H9 (cell line): ENCODE results near the gene CAPN2. TPM values are rescaled to one million over a fixed set of nuclear protein-coding genes. Genes with fewer than 3 reads are reported as not detected.

ENCODE experiments used
- DNase-seq: peaks from one replicate; pipeline ENCODE4 v3.0.0-alpha.2; 2017
- H2AFZ ChIP-seq: one replicate; pipeline ENCODE4 v1.6.1; 2013; ENCODE audit warnings: mild to moderate bottlenecking, low read length, control low read depth, moderate library complexity
- H2AK5ac ChIP-seq: 2 replicates; pipeline ENCODE4 v1.6.1; 2013; ENCODE audit warnings: low read length, control low read depth, mixed read lengths; ENCODE audit not compliant: insufficient read length
- H2BK120ac ChIP-seq: one replicate; pipeline ENCODE4 v1.6.1; 2013; ENCODE audit warnings: low read depth, mild to moderate bottlenecking, low read length, control low read depth, inconsistent platforms; ENCODE audit not compliant: poor library complexity, severe bottlenecking
- H2BK12ac ChIP-seq: 2 replicates; pipeline ENCODE4 v1.6.1; 2013; ENCODE audit warnings: low read length, control low read depth, mixed read lengths, low read depth; ENCODE audit not compliant: insufficient read length
- H2BK15ac ChIP-seq: 2 replicates; pipeline ENCODE4 v1.6.1; 2013; ENCODE audit warnings: low read depth, low read length, control low read depth
- H2BK20ac ChIP-seq: one replicate; pipeline ENCODE4 v1.6.1; 2013; ENCODE audit warnings: low read depth, mild to moderate bottlenecking, low read length, control low read depth, inconsistent platforms; ENCODE audit not compliant: poor library complexity, severe bottlenecking
- H2BK5ac ChIP-seq: 2 replicates; pipeline ENCODE4 v1.6.1; 2013; ENCODE audit warnings: low read length, control low read depth, mixed read lengths; ENCODE audit not compliant: insufficient read length
- H3K14ac ChIP-seq: 2 replicates; pipeline ENCODE4 v1.6.1; 2013; ENCODE audit warnings: low read length, control low read depth; ENCODE audit not compliant: insufficient read depth
- H3K18ac ChIP-seq: 2 replicates; pipeline ENCODE4 v1.6.1; 2013; ENCODE audit warnings: low read depth, mild to moderate bottlenecking, mixed read lengths, low read length, control low read depth; ENCODE audit not compliant: insufficient read length
- H3K23ac ChIP-seq: 2 replicates; pipeline ENCODE4 v1.6.1; 2013; ENCODE audit warnings: low read length, control low read depth, mixed read lengths, low read depth; ENCODE audit not compliant: insufficient read length
- H3K23me2 ChIP-seq: 2 replicates; pipeline ENCODE4 v1.6.1; 2013; ENCODE audit warnings: low read depth, mild to moderate bottlenecking, mixed read lengths, low read length, control low read depth; ENCODE audit not compliant: insufficient read length, poor library complexity, severe bottlenecking
- H3K27ac ChIP-seq: 2 replicates; pipeline ENCODE4 v1.5.1; 2013; ENCODE audit warnings: low read length, control low read depth, mixed read lengths, low read depth; ENCODE audit not compliant: insufficient read length
- H3K27me3 ChIP-seq: 2 replicates; pipeline ENCODE4 v1.6.1; 2013; ENCODE audit warnings: low read length, control low read depth, inconsistent platforms; ENCODE audit not compliant: insufficient read depth
- H3K4ac ChIP-seq: 2 replicates; pipeline ENCODE4 v1.6.1; 2013; ENCODE audit warnings: low read depth, mild to moderate bottlenecking, control low read depth, inconsistent platforms, low read length, moderate library complexity
- H3K4me1 ChIP-seq: 2 replicates; pipeline ENCODE4 v1.6.1; 2013; ENCODE audit warnings: low read length, control low read depth, inconsistent platforms; ENCODE audit not compliant: insufficient read depth
- H3K4me2 ChIP-seq: 2 replicates; pipeline ENCODE4 v1.6.1; 2013; ENCODE audit warnings: low read length, control low read depth, mixed read lengths; ENCODE audit not compliant: insufficient read length, insufficient read depth
- H3K56ac ChIP-seq: 2 replicates; pipeline ENCODE4 v1.6.1; 2013; ENCODE audit warnings: low read depth, mild to moderate bottlenecking, mixed read lengths, low read length, control low read depth; ENCODE audit not compliant: insufficient read length
- H3K79me1 ChIP-seq: 2 replicates; pipeline ENCODE4 v1.6.1; 2013; ENCODE audit warnings: low read depth, mild to moderate bottlenecking, moderate library complexity, low read length, control low read depth, inconsistent platforms; ENCODE audit not compliant: insufficient read depth, poor library complexity, severe bottlenecking
- H3K79me2 ChIP-seq: 2 replicates; pipeline ENCODE4 v1.6.1; 2013; ENCODE audit warnings: low read length, control low read depth, inconsistent platforms; ENCODE audit not compliant: insufficient read depth
- H3K9ac ChIP-seq: 2 replicates; pipeline ENCODE4 v1.6.1; 2013; ENCODE audit warnings: low read length, control low read depth, mixed read lengths; ENCODE audit not compliant: insufficient read length; ENCODE audit errors: extremely low read depth
- H3K9me3 ChIP-seq: one replicate; pipeline ENCODE4 v1.6.1; 2013; ENCODE audit warnings: low read depth, low read length, inconsistent platforms; ENCODE audit not compliant: control insufficient read depth
- H3T11ph ChIP-seq: one replicate; pipeline ENCODE4 v1.6.1; 2013; ENCODE audit warnings: mild to moderate bottlenecking, low read length, control low read depth, inconsistent platforms
- H4K20me1 ChIP-seq: one replicate; pipeline ENCODE4 v1.6.1; 2013; ENCODE audit not compliant: control insufficient read depth, insufficient read length, insufficient read depth
- H4K5ac ChIP-seq: 2 replicates; pipeline ENCODE4 v1.6.1; 2013; ENCODE audit warnings: low read depth, mild to moderate bottlenecking, mixed read lengths, low read length, control low read depth; ENCODE audit not compliant: insufficient read length
- H4K8ac ChIP-seq: replicated peaks from 2 replicates; pipeline ENCODE4 v1.6.1; 2013; ENCODE audit warnings: low read length, control low read depth, mixed read lengths, low read depth; ENCODE audit not compliant: insufficient read length
- H4K91ac ChIP-seq: 2 replicates; pipeline ENCODE4 v1.6.1; 2013; ENCODE audit warnings: low read depth, mild to moderate bottlenecking, moderate library complexity, mixed read lengths, low read length, control low read depth; ENCODE audit not compliant: insufficient read length
- H3K27ac Mint-ChIP-seq, 3 experiments: 2 replicates in 2 of 3; 3 replicates in 1 of 3; pipeline ENCODE4 v1.8.0; 2020 to 2021; ENCODE audit warnings: mixed read lengths in 3 of 3, mild to moderate bottlenecking in 1 of 3, moderate library complexity in 1 of 3
- H3K27me3 Mint-ChIP-seq: 2 replicates; pipeline ENCODE4 v1.8.0; 2021; ENCODE audit warnings: low read depth, mild to moderate bottlenecking, moderate library complexity, mixed read lengths
- H3K36me3 Mint-ChIP-seq, 3 experiments: 2 replicates in 2 of 3; 3 replicates in 1 of 3; pipeline ENCODE4 v1.8.0; 2020 to 2021; ENCODE audit warnings: low read depth in 3 of 3, mixed read lengths in 3 of 3; ENCODE audit not compliant: insufficient read depth in 1 of 3
- H3K4me1 Mint-ChIP-seq, 2 experiments: 2 replicates each; pipeline ENCODE4 v1.8.0; 2020; ENCODE audit warnings: mixed read lengths in 2 of 2
- H3K4me3 Mint-ChIP-seq, 2 experiments: 2 replicates in 1 of 2; 3 replicates in 1 of 2; pipeline ENCODE4 v1.8.0; 2020 to 2021; ENCODE audit warnings: mild to moderate bottlenecking in 2 of 2, mixed read lengths in 2 of 2, moderate library complexity in 1 of 2
- H3K9me3 Mint-ChIP-seq, 2 experiments: 2 replicates in 1 of 2; 3 replicates in 1 of 2; pipeline ENCODE4 v1.8.0; 2020; ENCODE audit warnings: mild to moderate bottlenecking in 2 of 2, mixed read lengths in 2 of 2, moderate library complexity in 1 of 2
- WGBS: extraction: QIAGEN DNeasy Blood & Tissue Kit; methylation state at CpG from one replicate; pipeline ENCODE4 v1.1.7; 2013; ENCODE audit warnings: missing lambda C conversion rate, low lambda C conversion rate, mixed read lengths; ENCODE audit not compliant: insufficient read length; ENCODE audit errors: extremely low coverage; 5-methylcytosine and 5-hydroxymethylcytosine counted together
- total RNA-seq: library from RNA; stranded (reverse); gene quantifications from 2 replicates; pipeline ENCODE4 v1.2.1, GENCODE V29; 2021
- TF ChIP-seq, protein P1 (sequence below): fragments of 200-600 bp; sonication (generic); conservative IDR thresholded peaks from 3 replicates; pipeline ENCODE4 v1.8.0; 2021; ENCODE audit warnings: antibody characterized with exemption, mild to moderate bottlenecking

Gene CAPN2
- total RNA-seq, 1 experiment from 2014 or later = 32.2 TPM

DNA sequence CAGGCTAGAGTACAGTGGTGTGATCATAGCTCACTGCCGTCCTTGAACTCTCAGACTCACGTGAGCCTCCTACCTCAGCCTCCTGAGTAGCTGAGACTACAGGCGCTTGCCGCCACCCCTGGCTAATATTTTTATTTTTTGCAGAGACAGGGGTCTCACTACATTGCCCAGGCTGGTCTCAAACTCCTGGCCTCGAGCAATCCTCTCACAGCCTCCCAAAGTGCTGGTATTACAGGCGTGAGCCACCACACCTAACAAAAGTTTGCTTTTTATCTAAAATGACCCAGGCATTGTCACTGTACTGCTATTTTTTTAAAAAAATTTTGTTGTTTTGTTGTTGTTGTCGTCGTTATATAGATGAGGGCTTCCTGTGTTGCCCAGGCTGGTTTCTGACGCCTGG is 46.4 kb downstream of the CAPN2 start:
- Histone ChIP-seq H3K9me3 (no peaks in the 10 kb centered on the region), H4K20me1 (no peaks in the 10 kb centered on the region), H3K4me1 (no peaks in the 10 kb centered on the region), H3K27me3 (no peaks in the 10 kb centered on the region), H2BK12ac (no peak overlapping the region), H4K8ac (no peak overlapping the region), H3K27ac (no peak overlapping the region), H3K79me1 (no peaks in the 10 kb centered on the region), H3K23ac (no peak overlapping the region), H4K5ac (no peak overlapping the region), H3K18ac (no peak overlapping the region), H2BK15ac (no peak overlapping the region), H2BK20ac (no peak overlapping the region), H2BK120ac (no peak overlapping the region), H3K56ac (no peak overlapping the region), H2AK5ac (no peak overlapping the region), H2BK5ac (no peak overlapping the region), H3K23me2 (no peaks in the 10 kb centered on the region), H2AFZ (no peak overlapping the region), H3K79me2 (no peaks in the 10 kb centered on the region), H3K14ac (no peak overlapping the region; the same call in 1 of the 2 replicates), H3K4me2 (no peak overlapping the region), H4K91ac (no peak overlapping the region), H3K9ac (no peak overlapping the region), H3K4ac (no peak overlapping the region), H3T11ph (no peak overlapping the region)
- Mint-ChIP-seq H3K27me3 (no peaks in the 10 kb centered on the region; the same call in 1 of the 2 replicates), H3K27ac (peak overlapping the region in 1 of 3 experiments; percentile 90; a peak in 1 of 7 replicates), H3K4me1 (peaks cover 7 to 9% of the 10 kb centered on the region in 2 experiments), H3K4me3 (no peak overlapping the region), H3K9me3 (no peaks in the 10 kb centered on the region), H3K36me3 (peaks cover 0 to 20% (median 5%) of the 10 kb centered on the region in 3 experiments; a peak in 4 of 7 replicates)
- TF ChIP-seq, protein P1, sequence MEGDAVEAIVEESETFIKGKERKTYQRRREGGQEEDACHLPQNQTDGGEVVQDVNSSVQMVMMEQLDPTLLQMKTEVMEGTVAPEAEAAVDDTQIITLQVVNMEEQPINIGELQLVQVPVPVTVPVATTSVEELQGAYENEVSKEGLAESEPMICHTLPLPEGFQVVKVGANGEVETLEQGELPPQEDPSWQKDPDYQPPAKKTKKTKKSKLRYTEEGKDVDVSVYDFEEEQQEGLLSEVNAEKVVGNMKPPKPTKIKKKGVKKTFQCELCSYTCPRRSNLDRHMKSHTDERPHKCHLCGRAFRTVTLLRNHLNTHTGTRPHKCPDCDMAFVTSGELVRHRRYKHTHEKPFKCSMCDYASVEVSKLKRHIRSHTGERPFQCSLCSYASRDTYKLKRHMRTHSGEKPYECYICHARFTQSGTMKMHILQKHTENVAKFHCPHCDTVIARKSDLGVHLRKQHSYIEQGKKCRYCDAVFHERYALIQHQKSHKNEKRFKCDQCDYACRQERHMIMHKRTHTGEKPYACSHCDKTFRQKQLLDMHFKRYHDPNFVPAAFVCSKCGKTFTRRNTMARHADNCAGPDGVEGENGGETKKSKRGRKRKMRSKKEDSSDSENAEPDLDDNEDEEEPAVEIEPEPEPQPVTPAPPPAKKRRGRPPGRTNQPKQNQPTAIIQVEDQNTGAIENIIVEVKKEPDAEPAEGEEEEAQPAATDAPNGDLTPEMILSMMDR = no peak
- WGBS = no CpG with 5 or more reads among the region's 9 CpGs
- DNase-seq = no peak
